Liver (tissue), 9 donors: Measurements from ENCODE around the gene RAPGEF2. TPM values are rescaled to one million over a fixed set of nuclear protein-coding genes. Genes with fewer than 3 reads are reported as not detected.

Experiments used
- DNase-seq: peaks from one replicate; pipeline ENCODE4 v3.0.0-alpha.2; 2017; ENCODE audit warnings: low spot score
- H3K27ac ChIP-seq, 2 donors: one replicate each; pipeline ENCODE4 v1.7.0; 2013; ENCODE audit warnings: inconsistent platforms in 2 of 2, low read length in 2 of 2, control low read depth in 1 of 2, low read depth in 1 of 2, mild to moderate bottlenecking in 1 of 2
- H3K27me3 ChIP-seq, 4 donors: one replicate each; pipeline versions ENCODE4 v1.6.1 to v1.7.0; 2013; ENCODE audit warnings: low read length in 3 of 4, inconsistent platforms in 1 of 4, mild to moderate bottlenecking in 1 of 4, moderate library complexity in 1 of 4; ENCODE audit not compliant: control insufficient read depth in 4 of 4, insufficient read depth in 4 of 4
- H3K36me3 ChIP-seq, 4 donors: one replicate each; pipeline versions ENCODE4 v1.6.1 to v1.7.0; 2013; ENCODE audit warnings: low read length in 3 of 4, mild to moderate bottlenecking in 3 of 4, low read depth in 1 of 4, moderate library complexity in 1 of 4; ENCODE audit not compliant: control insufficient read depth in 4 of 4, insufficient read depth in 3 of 4
- H3K4me1 ChIP-seq, 4 donors: one replicate each; pipeline versions ENCODE4 v1.6.1 to v1.7.0; 2013; ENCODE audit warnings: low read length in 3 of 4, mild to moderate bottlenecking in 3 of 4, moderate library complexity in 1 of 4; ENCODE audit not compliant: control insufficient read depth in 4 of 4, insufficient read depth in 4 of 4
- H3K4me3 ChIP-seq, 3 donors: one replicate each; pipeline versions ENCODE4 v1.6.1 to v1.7.0; 2013; ENCODE audit warnings: low read length in 3 of 3, control low read depth in 1 of 3, low read depth in 1 of 3, mild to moderate bottlenecking in 1 of 3
- H3K9ac ChIP-seq, 2 donors: one replicate each; pipeline ENCODE4 v1.7.0; 2013; ENCODE audit warnings: low read length in 2 of 2, mild to moderate bottlenecking in 2 of 2, moderate library complexity in 2 of 2, control low read depth in 1 of 2, low read depth in 1 of 2
- H3K9me3 ChIP-seq, 4 donors: one replicate each; pipeline versions ENCODE4 v1.6.1 to v1.7.0; 2013; ENCODE audit warnings: low read length in 3 of 4; ENCODE audit not compliant: control insufficient read depth in 4 of 4
- ATF3 ChIP-seq: IDR thresholded peaks from 2 replicates; pipeline ENCODE4 v1.6.1; 2016; ENCODE audit warnings: antibody characterized with exemption
- CTCF ChIP-seq: fragments of 150-350 bp; IDR thresholded peaks from 2 replicates; pipeline ENCODE4 v1.5.1; 2017; ENCODE audit warnings: improper control_type of control experiment, low read depth, low read length; ENCODE audit not compliant: missing input control
- EGR1 ChIP-seq, 2 donors: IDR thresholded peaks; 2 replicates each; pipeline ENCODE4 v1.6.1; 2016 to 2018; ENCODE audit warnings: antibody characterized with exemption in 2 of 2, low read depth in 2 of 2
- FOXA1 ChIP-seq: IDR thresholded peaks from 2 replicates; pipeline ENCODE4 v1.6.1; 2016; ENCODE audit warnings: antibody characterized with exemption
- FOXA2 ChIP-seq: IDR thresholded peaks from 2 replicates; pipeline ENCODE4 v1.6.1; 2016; ENCODE audit warnings: antibody characterized with exemption
- GABPA ChIP-seq, 2 donors: IDR thresholded peaks in 1 of 2; conservative IDR thresholded peaks in 1 of 2; 2 replicates each; pipeline ENCODE4 v1.6.1; 2016; ENCODE audit warnings: antibody characterized with exemption in 2 of 2, mild to moderate bottlenecking in 1 of 2, moderate library complexity in 1 of 2
- HNF4A ChIP-seq, 2 donors: conservative IDR thresholded peaks; 2 replicates each; pipeline ENCODE4 v1.6.1; 2016; ENCODE audit warnings: antibody characterized with exemption in 2 of 2, mild to moderate bottlenecking in 2 of 2
- HNF4G ChIP-seq: IDR thresholded peaks from 2 replicates; pipeline ENCODE4 v1.6.1; 2016; ENCODE audit warnings: antibody characterized with exemption
- JUND ChIP-seq, 2 donors: IDR thresholded peaks; 2 replicates each; pipeline ENCODE4 v1.6.1; 2016; ENCODE audit warnings: antibody characterized with exemption in 2 of 2
- NR2F2 ChIP-seq: IDR thresholded peaks from 2 replicates; pipeline ENCODE4 v1.6.1; 2016; ENCODE audit warnings: antibody characterized with exemption
- RAD21 ChIP-seq, 2 donors: IDR thresholded peaks; 2 replicates each; pipeline ENCODE4 v1.6.1; 2016; ENCODE audit warnings: antibody characterized with exemption in 2 of 2, mild to moderate bottlenecking in 2 of 2
- RXRA ChIP-seq, 2 donors: IDR thresholded peaks; 2 replicates each; pipeline ENCODE4 v1.6.1; 2017 to 2018; ENCODE audit warnings: antibody characterized with exemption in 2 of 2, mild to moderate bottlenecking in 1 of 2
- SP1 ChIP-seq: IDR thresholded peaks from 2 replicates; pipeline ENCODE4 v1.6.1; 2018; ENCODE audit warnings: antibody characterized with exemption, mild to moderate bottlenecking
- TAF1 ChIP-seq: conservative IDR thresholded peaks from 2 replicates; pipeline ENCODE4 v1.6.1; 2016; ENCODE audit warnings: antibody characterized with exemption, mild to moderate bottlenecking
- YY1 ChIP-seq: IDR thresholded peaks from 2 replicates; pipeline ENCODE4 v1.6.1; 2016; ENCODE audit warnings: antibody characterized with exemption, mild to moderate bottlenecking
- WGBS: extraction: QIAGEN DNeasy Blood & Tissue Kit; methylation state at CpG from one replicate; pipeline ENCODE4 v1.1.7; 2013; 5-methylcytosine and 5-hydroxymethylcytosine counted together
- polyA plus RNA-seq, 2 donors: library from polyadenylated mRNA; stranded (reverse) in 1 of 2; unstranded in 1 of 2; fragments of 200-250 nt in 1 of 2; fragments of >200 nt in 1 of 2; fragmentation: Nextera tagmentation in 1 of 2; extraction: Ambion mirVana in 1 of 2; gene quantifications; one replicate each; pipeline versions ENCODE4 v1.2.1 to v1.2.3, GENCODE V29; 2013 to 2015
- total RNA-seq, 2 donors: library from RNA; depleted of rRNA; stranded (reverse); fragments of >200 nt; gene quantifications; one replicate each; pipeline ENCODE4 v1.2.3, GENCODE V29; 2014
- TF ChIP-seq, protein P1 (sequence below): IDR thresholded peaks from 2 replicates; pipeline ENCODE4 v1.6.1; 2016; ENCODE audit warnings: antibody characterized with exemption, mild to moderate bottlenecking
- TF ChIP-seq, protein P2 (sequence below): IDR thresholded peaks from 2 replicates; pipeline ENCODE4 v1.6.1; 2016; ENCODE audit warnings: antibody characterized with exemption
- TF ChIP-seq, protein P3 (sequence below): IDR thresholded peaks from 2 replicates; pipeline ENCODE4 v1.6.1; 2016; ENCODE audit warnings: antibody characterized with exemption
- donor health status: healthy.
- donor health status: healthy.
- donor health status: healthy.
- donor health status: healthy.
- donor health status: healthy.

RAPGEF2 gene
- total and polyA plus RNA-seq, 4 donors, result 7.3 to 90.4 (median 32.2) TPM

- Histone ChIP-seq H3K36me3 (no peaks in the 10 kb centered on the region), H3K9me3 (no peaks in the 10 kb centered on the region), H3K27ac (no peak overlapping the region), H3K27me3 (no peaks in the 10 kb centered on the region), H3K4me3 (no peak overlapping the region), H3K4me1 (peaks cover 5 to 44% (median 22%) of the 10 kb centered on the region in 4 donors), H3K9ac (no peak overlapping the region)
- TF ChIP-seq RXRA (IDR thresholded peaks at IDR 0.05) (no peak), YY1 (no peak), JUND (IDR thresholded peaks at IDR 0.05) (no peak), NR2F2 (no peak), HNF4A (conservative IDR thresholded peaks at IDR 0.05) (no peak), EGR1 (IDR thresholded peaks at IDR 0.05; ENCODE audit: low read depth in 2 of 2) (no peak), ATF3 (no peak), CTCF (no peak), GABPA (IDR thresholded peaks at IDR 0.05 in 1 of 2, conservative IDR thresholded peaks at IDR 0.05 in 1 of 2) (no peak), HNF4G (no peak)
- TF ChIP-seq, protein P1, sequence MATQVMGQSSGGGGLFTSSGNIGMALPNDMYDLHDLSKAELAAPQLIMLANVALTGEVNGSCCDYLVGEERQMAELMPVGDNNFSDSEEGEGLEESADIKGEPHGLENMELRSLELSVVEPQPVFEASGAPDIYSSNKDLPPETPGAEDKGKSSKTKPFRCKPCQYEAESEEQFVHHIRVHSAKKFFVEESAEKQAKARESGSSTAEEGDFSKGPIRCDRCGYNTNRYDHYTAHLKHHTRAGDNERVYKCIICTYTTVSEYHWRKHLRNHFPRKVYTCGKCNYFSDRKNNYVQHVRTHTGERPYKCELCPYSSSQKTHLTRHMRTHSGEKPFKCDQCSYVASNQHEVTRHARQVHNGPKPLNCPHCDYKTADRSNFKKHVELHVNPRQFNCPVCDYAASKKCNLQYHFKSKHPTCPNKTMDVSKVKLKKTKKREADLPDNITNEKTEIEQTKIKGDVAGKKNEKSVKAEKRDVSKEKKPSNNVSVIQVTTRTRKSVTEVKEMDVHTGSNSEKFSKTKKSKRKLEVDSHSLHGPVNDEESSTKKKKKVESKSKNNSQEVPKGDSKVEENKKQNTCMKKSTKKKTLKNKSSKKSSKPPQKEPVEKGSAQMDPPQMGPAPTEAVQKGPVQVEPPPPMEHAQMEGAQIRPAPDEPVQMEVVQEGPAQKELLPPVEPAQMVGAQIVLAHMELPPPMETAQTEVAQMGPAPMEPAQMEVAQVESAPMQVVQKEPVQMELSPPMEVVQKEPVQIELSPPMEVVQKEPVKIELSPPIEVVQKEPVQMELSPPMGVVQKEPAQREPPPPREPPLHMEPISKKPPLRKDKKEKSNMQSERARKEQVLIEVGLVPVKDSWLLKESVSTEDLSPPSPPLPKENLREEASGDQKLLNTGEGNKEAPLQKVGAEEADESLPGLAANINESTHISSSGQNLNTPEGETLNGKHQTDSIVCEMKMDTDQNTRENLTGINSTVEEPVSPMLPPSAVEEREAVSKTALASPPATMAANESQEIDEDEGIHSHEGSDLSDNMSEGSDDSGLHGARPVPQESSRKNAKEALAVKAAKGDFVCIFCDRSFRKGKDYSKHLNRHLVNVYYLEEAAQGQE, result no peak
- TF ChIP-seq, protein P2, sequence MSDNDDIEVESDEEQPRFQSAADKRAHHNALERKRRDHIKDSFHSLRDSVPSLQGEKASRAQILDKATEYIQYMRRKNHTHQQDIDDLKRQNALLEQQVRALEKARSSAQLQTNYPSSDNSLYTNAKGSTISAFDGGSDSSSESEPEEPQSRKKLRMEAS, result no peak
- TF ChIP-seq, protein P3, sequence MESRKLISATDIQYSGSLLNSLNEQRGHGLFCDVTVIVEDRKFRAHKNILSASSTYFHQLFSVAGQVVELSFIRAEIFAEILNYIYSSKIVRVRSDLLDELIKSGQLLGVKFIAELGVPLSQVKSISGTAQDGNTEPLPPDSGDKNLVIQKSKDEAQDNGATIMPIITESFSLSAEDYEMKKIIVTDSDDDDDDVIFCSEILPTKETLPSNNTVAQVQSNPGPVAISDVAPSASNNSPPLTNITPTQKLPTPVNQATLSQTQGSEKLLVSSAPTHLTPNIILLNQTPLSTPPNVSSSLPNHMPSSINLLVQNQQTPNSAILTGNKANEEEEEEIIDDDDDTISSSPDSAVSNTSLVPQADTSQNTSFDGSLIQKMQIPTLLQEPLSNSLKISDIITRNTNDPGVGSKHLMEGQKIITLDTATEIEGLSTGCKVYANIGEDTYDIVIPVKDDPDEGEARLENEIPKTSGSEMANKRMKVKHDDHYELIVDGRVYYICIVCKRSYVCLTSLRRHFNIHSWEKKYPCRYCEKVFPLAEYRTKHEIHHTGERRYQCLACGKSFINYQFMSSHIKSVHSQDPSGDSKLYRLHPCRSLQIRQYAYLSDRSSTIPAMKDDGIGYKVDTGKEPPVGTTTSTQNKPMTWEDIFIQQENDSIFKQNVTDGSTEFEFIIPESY, result no peak
- no peak for DNase-seq
- WGBS, result 90% methylated on average over 2 of the region's 2 CpGs
These were observed 178.9 kb downstream of the RAPGEF2 start for GRCh38 chr4:159281771-159282170.

- no peak for DNase-seq
- Histone ChIP-seq H3K36me3 (no peaks in the 10 kb centered on the region), H3K4me1 (peaks cover 5 to 44% (median 22%) of the 10 kb centered on the region in 4 donors), H3K27ac (peak overlapping the region; percentile 58 to 73), H3K9ac (no peak overlapping the region), H3K9me3 (no peaks in the 10 kb centered on the region), H3K27me3 (no peaks in the 10 kb centered on the region), H3K4me3 (no peak overlapping the region)
- WGBS, result 72% methylated on average over 5 of the region's 5 CpGs
- TF ChIP-seq, protein P2, result no peak
- TF ChIP-seq EGR1 (IDR thresholded peaks at IDR 0.05; ENCODE audit: low read depth in 2 of 2) (no peak), RXRA (IDR thresholded peaks at IDR 0.05) (no peak), GABPA (IDR thresholded peaks at IDR 0.05 in 1 of 2, conservative IDR thresholded peaks at IDR 0.05 in 1 of 2) (no peak), HNF4G (no peak), RAD21 (IDR thresholded peaks at IDR 0.05) (no peak), FOXA1 (no peak), TAF1 (no peak), YY1 (no peak), JUND (IDR thresholded peaks at IDR 0.05) (no peak), HNF4A (conservative IDR thresholded peaks at IDR 0.05) (no peak), SP1 (no peak), FOXA2 (no peak), NR2F2 (no peak)
- TF ChIP-seq, protein P1, result no peak
- TF ChIP-seq, protein P3, result no peak
These were observed 179.4 kb downstream of the RAPGEF2 start for GRCh38 chr4:159282329-159282728.
